OCI-LY1 (cell line): ENCODE results near the gene TKTL1.

Experiments used
- EZH2 ChIP-seq: fragments of 200-600 bp; sonication (generic), shearing (Covaris generic); IDR thresholded peaks from 2 replicates; pipeline ENCODE4 v1.8.0; 2017; ENCODE audit warnings: borderline replicate concordance, mixed run types, mild to moderate bottlenecking, antibody characterized with exemption, low read length, moderate library complexity, mixed read lengths
- TF ChIP-seq, protein P1 (sequence below): fragments of 200-600 bp; sonication (generic), shearing (Covaris generic); IDR thresholded peaks from 2 replicates; pipeline ENCODE4 v1.5.1; 2017; ENCODE audit warnings: mild to moderate bottlenecking, antibody characterized with exemption, low read length, moderate library complexity, mixed read lengths

DNA sequence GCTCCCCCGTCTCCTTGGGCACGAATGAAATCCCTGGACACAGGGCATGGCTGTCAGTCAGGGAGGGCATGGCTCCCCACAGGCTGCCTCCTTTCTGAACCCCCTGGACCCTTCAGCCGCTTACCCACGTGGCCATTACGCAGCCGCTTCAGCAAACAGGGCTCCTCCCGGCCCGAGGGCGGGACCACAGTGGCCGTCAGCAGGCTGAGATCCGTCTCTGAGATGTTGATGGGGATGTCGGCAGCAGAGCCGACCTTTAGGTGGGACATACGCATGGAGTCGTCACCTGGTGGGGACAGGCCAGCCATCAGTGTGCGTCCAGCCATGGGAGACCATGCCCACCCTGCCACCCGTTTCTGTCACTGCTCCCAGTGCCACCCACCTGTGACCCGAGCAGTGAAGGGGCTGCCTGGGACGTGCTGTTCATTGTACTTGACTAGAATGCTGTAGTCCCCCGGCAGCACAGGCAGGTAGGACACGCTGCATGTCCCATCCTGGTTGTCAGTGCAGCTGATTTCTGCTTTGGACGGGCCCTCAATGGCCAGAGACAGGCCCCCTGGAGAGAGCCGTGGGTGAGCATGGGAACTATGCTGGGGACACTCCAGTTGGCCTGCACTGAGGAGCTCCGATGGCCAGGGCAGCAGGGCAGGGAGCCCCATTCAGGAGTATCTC lies 57.7 kb downstream of the TKTL1 start:
- TF ChIP-seq, protein P1, sequence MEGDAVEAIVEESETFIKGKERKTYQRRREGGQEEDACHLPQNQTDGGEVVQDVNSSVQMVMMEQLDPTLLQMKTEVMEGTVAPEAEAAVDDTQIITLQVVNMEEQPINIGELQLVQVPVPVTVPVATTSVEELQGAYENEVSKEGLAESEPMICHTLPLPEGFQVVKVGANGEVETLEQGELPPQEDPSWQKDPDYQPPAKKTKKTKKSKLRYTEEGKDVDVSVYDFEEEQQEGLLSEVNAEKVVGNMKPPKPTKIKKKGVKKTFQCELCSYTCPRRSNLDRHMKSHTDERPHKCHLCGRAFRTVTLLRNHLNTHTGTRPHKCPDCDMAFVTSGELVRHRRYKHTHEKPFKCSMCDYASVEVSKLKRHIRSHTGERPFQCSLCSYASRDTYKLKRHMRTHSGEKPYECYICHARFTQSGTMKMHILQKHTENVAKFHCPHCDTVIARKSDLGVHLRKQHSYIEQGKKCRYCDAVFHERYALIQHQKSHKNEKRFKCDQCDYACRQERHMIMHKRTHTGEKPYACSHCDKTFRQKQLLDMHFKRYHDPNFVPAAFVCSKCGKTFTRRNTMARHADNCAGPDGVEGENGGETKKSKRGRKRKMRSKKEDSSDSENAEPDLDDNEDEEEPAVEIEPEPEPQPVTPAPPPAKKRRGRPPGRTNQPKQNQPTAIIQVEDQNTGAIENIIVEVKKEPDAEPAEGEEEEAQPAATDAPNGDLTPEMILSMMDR = no peak
- TF ChIP-seq EZH2 = no peak
